ENCODE results near the gene STX16. TPM values are rescaled to one million over a fixed set of nuclear protein-coding genes. Genes with fewer than 3 reads are reported as not detected.

The STX16 gene
- total and polyA plus RNA-seq, 8 donors = 50.4 to 105 (median 95.0) TPM

GRCh38 chr20:58675146-58675584 is 24.1 kb downstream of the STX16 start:
- Histone ChIP-seq H3K27ac (no peak overlapping the region), H3K9me3 (no peaks in the 10 kb centered on the region), H3K4me3 (no peak overlapping the region), H3K36me3 (peaks cover 4 to 95% of the 10 kb centered on the region in 2 donors), H3K27me3 (no peaks in the 10 kb centered on the region), H3K4me1 (no peaks in the 10 kb centered on the region)
- TF ChIP-seq, protein P1, sequence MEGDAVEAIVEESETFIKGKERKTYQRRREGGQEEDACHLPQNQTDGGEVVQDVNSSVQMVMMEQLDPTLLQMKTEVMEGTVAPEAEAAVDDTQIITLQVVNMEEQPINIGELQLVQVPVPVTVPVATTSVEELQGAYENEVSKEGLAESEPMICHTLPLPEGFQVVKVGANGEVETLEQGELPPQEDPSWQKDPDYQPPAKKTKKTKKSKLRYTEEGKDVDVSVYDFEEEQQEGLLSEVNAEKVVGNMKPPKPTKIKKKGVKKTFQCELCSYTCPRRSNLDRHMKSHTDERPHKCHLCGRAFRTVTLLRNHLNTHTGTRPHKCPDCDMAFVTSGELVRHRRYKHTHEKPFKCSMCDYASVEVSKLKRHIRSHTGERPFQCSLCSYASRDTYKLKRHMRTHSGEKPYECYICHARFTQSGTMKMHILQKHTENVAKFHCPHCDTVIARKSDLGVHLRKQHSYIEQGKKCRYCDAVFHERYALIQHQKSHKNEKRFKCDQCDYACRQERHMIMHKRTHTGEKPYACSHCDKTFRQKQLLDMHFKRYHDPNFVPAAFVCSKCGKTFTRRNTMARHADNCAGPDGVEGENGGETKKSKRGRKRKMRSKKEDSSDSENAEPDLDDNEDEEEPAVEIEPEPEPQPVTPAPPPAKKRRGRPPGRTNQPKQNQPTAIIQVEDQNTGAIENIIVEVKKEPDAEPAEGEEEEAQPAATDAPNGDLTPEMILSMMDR (IDR thresholded peaks at IDR 0.05) = no peak
- no peak for ATAC-seq
- intact Hi-C loops (cut with DNase I) = no loop called here
- no peak for DNase-seq

DNA sequence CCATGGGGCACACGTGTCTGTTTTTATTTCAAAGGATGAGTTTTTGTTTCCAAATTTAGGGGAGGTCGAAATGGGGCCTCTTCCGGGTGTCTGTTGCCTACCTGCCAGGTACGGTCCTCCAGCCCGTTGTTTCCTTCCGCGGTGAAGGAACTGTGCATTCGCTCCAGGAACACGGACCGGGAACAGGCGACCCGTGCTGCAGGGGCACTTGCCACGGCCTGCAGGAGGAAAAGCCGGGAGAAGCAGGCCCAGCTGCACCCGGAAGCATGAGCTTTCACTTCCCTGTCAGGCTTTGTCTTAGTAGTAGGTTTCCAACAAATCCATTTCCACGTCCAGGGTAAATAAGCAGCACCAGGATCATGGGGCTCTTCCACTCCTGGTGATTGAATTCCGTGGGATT is 24.6 kb downstream of the STX16 start:
- ATAC-seq (no peak), DNase-seq (no peak)
- H3K27me3 ChIP-seq = no peaks in the 10 kb centered on the region
- H3K36me3 ChIP-seq = peaks cover 4 to 95% of the 10 kb centered on the region in 2 donors
- no peak overlapping the region for H3K4me3 ChIP-seq
- TF ChIP-seq, protein P1 (IDR thresholded peaks at IDR 0.05) = no peak
- intact Hi-C loops (cut with DNase I) = no loop called here
- no peak overlapping the region for H3K27ac ChIP-seq
- H3K4me1 ChIP-seq = no peaks in the 10 kb centered on the region
- no peaks in the 10 kb centered on the region for H3K9me3 ChIP-seq

DNA sequence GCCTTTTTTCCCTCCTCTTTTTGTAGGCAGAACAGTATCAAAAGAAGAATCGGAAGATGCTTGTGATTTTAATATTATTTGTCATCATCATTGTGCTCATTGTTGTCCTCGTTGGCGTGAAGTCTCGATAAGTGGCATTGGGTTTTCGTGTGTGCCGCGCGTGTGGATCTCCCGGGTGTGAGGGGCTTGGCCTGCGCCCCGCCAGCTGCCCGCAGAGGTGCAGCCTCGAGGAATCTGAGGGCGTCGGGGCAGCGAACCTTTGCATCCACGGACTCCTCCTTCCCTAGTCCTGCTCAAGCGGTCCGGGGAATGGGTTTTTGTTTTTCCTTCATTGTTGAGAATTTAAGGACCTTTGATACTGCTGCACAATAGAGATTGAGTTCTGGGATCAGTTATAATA is 25.1 kb downstream of the STX16 start:
- intact Hi-C loops (cut with DNase I) = no loop called here
- H3K36me3 ChIP-seq = peaks cover 4 to 92% of the 10 kb centered on the region in 2 donors

DNA sequence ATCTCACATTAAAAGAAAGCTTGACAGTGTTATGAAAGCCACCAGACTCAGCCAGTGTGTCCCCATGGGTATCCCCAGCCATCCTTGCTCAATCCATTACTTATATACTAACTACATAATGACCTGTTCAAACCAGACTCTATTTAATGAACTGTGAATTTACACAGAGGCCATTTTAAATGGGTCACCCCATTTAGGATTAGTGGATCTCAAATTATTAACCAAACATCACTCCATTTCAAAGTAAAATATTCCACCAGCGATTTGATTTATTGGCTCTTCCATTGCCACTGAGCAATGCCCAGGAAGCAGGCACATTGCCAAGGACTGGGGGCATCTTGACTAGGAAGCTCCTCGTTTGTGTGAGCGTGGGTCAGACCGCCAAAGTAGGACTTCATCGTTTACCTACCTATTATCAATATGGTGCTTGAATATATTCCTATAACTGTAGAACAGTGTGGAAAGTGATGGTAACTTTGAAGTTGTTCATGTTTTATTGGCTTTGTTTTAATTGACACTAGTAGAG is 26.1 kb downstream of the STX16 start:
- intact Hi-C loops (cut with DNase I) = no loop called here
- Histone ChIP-seq H3K27ac (no peak overlapping the region), H3K4me1 (no peaks in the 10 kb centered on the region), H3K9me3 (no peaks in the 10 kb centered on the region), H3K36me3 (peaks cover 4 to 85% of the 10 kb centered on the region in 2 donors), H3K27me3 (no peaks in the 10 kb centered on the region), H3K4me3 (no peak overlapping the region)
- ATAC-seq = no peak
- DNase-seq = no peak
- TF ChIP-seq, protein P1 (IDR thresholded peaks at IDR 0.05) = no peak

More for the DNA sequence above, 25.1 kb downstream of the STX16 start:
- ATAC-seq (no peak), DNase-seq (no peak)
- Histone ChIP-seq H3K4me1 (no peaks in the 10 kb centered on the region), H3K4me3 (no peak overlapping the region), H3K9me3 (no peaks in the 10 kb centered on the region), H3K27me3 (no peaks in the 10 kb centered on the region), H3K27ac (no peak overlapping the region)
- TF ChIP-seq, protein P1 (IDR thresholded peaks at IDR 0.05) = no peak

DNA sequence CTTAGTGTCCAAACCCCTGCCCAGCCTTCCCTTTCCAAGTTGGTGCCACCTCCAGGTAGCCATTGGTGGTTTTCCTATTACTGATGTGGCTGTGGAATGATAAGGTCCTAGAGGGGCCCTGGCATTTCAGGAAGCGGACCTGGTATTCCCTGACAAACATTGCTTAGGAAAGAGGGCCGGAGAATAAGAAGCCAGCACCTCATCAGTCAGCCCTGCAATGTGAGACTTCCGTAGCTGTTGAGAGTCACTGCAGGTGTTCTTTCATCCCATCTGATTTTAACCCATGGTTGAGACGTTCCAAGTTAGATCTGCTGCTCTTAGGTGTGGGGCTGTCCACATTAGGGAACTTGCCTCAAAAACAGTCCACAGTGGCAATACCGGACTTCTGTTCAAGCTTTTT is 26.7 kb downstream of the STX16 start:
- intact Hi-C loops (cut with DNase I) = no loop called here
- Histone ChIP-seq H3K36me3 (peaks cover 4 to 79% of the 10 kb centered on the region in 2 donors), H3K4me3 (no peak overlapping the region), H3K4me1 (no peaks in the 10 kb centered on the region), H3K9me3 (no peaks in the 10 kb centered on the region), H3K27ac (no peak overlapping the region), H3K27me3 (no peaks in the 10 kb centered on the region)
- DNase-seq (no peak), ATAC-seq (no peak)
- TF ChIP-seq, protein P1 (IDR thresholded peaks at IDR 0.05) = no peak
